HG02852 (cell line): ENCODE data around the gene SEC63.
"Not testable (repeated sequence)": the region's sequence is repeated elsewhere in the genome, so short reads cannot be mapped to it uniquely, and the experiment has no call there.

ENCODE experiments used
- ATAC-seq: cut with Tn5 transposase; IDR thresholded peaks from one replicate; pipeline ENCODE4 v1.9.1; 2021; ENCODE audit warnings: mild to moderate bottlenecking, moderate library complexity; ENCODE audit not compliant: unreplicated experiment

The SEC63 gene, protein sequence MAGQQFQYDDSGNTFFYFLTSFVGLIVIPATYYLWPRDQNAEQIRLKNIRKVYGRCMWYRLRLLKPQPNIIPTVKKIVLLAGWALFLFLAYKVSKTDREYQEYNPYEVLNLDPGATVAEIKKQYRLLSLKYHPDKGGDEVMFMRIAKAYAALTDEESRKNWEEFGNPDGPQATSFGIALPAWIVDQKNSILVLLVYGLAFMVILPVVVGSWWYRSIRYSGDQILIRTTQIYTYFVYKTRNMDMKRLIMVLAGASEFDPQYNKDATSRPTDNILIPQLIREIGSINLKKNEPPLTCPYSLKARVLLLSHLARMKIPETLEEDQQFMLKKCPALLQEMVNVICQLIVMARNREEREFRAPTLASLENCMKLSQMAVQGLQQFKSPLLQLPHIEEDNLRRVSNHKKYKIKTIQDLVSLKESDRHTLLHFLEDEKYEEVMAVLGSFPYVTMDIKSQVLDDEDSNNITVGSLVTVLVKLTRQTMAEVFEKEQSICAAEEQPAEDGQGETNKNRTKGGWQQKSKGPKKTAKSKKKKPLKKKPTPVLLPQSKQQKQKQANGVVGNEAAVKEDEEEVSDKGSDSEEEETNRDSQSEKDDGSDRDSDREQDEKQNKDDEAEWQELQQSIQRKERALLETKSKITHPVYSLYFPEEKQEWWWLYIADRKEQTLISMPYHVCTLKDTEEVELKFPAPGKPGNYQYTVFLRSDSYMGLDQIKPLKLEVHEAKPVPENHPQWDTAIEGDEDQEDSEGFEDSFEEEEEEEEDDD

DNA sequence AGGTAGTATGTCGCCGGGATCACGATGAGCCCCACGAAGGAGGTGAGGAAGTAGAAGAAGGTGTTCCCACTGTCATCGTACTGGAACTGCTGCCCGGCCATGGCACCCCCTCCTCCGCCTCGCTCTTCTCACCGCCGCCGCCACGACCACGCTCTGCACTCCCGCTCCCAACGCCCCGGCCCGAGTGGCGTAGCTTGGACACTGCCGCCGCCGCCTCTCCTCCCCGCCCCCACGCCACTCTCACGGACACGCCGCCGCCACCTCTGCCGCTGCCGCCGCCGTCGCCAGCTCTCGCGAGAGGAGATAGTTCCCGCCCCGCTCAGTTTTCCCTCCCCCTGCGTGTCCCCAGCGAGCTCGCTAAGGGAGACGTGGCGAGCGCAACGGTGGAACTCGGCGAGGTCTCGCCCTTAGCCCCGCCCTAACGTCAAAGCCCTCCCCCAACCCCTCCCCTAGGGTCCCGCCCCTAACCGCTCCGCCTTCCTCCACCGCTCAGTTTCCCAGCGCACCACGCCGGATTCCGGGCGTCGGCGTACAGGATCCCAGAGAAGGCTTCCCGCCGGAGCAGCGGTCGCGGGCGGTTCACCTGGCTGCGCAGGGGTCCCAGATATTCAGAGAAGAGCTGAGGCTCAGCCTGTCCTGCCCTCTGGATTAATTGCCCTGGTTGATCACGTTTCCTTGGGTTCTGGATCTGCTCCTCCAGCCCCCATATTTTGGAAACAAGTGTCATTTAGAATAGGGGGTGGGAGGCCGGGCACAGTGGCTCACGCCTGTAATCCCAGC lies at the start of gene SEC63:
SEC63 (minus strand) TSS at position 300 of the 780 bp plus-strand sequence; CDS start at position 101, 199 bp downstream.
- ATAC-seq: peak; percentile 91

DNA sequence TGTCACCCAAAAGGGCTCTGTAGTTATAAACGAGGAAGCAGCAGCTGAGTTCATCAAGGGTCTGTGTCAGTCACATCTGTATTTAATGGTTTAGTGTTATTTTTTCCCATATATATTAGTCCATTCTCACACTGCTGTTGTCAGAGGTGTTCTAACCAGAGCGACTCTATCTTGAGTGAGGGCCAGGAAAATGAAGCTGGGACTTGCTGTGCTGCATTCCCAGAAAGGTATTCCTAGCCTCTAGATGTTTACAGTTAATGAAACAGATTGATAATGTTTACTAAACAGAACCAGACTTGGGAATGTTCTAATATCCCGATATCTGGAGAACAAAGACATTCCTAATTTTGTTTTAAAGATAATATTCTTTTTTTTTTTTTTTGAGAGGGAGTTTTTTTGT lies 48.0 kb upstream of the SEC63 start:
- ATAC-seq: no peak

DNA sequence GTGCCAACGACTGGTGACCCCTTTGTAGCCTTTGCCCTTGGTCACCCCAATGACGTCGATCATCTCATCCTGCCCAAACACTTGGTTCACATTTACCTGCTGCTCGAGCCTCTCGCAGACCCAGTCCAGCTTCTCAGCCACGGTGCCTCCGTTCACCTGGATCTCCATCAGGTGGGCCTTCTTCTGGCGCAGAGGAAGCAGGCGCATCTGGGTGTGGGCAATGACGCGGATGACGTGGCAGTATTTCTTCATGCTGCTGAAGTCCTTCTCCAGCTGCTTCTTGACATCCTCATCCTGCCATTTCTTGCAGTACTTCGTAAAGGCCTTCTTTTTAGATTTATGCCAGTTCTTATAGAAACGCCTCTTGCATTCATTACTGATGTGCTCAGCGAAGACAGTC lies 46.9 kb upstream of the SEC63 start:
- no peak for ATAC-seq

DNA sequence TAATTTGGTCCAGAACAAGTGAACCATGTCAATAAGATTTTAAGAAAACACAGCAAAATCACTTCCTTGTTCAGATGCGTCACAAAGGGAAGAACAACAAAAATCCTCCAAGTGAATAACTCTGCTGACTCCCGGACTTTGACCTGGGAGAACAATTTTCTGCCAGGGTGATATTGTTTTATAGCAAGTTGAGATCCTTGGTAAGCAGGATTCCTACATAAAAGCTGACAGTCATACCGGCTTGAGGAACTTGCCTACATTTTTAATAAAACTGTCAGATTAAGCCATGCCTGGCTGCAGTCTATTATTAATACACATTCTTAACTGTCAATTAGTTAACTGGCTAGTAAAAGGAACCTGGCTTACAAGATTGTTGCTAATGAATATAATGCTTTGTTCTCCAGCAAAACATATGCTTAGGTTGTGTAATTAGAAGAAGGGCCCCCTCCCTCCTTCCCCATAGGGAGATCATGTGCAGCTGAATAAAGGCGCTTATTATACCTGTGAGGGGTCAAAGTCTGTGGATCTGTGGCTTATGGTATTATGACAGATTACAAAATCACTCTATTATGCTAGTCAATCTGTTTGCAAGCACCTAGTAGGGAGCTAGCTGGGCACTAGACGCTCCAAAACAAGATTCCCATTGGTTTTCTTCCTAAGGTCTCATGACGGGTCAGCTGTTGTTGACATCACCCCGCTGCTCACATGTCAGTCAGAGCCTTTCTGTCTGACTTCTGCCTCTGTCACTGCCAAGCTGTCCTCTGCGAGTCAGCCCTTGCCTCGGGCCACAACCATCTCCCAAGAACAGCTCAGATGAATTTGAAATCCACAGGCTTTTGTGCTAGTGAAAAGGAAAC lies 44.6 kb upstream of the SEC63 start:
- ATAC-seq: no peak

DNA sequence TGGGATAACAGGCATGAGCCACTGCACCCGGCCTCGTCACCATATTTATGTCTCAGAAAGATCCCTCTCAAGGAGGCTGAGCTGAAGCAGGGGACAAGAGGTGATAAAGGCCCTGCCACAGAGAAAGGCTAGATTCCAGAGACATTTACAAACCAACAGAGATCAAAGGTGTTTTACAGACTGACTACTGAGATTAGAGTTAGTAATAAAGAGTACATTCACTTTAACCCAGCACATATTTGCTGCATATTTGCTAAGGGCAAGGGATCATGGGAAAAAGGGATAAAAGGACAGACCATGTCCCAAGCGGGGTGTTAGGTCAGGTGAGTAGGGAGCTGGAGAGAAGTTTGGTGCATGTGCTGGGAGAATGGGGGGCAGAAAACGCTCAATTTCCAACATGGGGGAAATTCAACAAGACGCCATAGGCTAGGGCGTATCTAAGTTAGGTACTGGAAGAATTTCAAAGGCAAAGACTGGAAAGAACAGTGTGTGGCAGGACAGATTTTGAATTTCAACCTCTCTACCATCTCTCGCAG lies 43.8 kb upstream of the SEC63 start:
- ATAC-seq: no peak

DNA sequence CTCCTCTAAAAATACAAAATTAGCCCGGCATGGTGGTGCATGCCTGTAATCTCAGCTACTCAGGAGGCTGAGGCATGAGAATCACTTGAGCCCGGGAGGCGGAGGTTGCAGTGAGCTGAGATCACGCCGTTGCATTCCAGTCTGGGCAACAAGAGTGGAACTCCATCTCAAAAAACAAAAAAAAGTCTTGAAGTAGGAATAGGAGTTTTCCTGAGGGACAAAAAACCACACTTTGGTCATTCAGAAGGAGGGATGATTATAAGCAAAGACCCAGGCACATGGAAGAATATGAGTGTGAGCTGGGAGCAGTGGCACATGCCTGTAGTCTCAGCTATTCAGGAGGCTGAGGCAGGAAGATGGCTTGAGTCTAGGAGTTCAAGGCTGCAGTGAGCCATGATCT lies 42.3 kb upstream of the SEC63 start:
- ATAC-seq: not testable (repeated sequence)

DNA sequence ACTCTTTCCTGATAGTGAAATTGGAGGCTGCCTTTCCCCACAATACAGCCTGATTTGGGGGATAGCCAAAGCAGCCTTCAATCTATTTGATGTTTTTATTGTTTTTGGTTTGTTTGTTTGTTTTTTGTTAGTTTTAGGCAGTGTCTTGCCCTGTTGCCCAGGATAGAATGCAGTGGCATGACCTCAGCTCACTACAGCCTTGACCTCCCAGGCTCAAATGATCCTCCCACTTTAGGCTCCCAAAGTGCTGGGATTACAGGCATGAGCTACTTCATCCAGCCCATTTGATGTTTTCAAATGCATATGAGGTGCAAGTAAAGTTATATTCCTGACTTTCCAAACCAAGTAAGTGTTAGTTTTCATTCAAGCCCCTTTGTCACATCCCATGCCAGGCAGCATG lies 41.3 kb upstream of the SEC63 start:
- no peak for ATAC-seq

DNA sequence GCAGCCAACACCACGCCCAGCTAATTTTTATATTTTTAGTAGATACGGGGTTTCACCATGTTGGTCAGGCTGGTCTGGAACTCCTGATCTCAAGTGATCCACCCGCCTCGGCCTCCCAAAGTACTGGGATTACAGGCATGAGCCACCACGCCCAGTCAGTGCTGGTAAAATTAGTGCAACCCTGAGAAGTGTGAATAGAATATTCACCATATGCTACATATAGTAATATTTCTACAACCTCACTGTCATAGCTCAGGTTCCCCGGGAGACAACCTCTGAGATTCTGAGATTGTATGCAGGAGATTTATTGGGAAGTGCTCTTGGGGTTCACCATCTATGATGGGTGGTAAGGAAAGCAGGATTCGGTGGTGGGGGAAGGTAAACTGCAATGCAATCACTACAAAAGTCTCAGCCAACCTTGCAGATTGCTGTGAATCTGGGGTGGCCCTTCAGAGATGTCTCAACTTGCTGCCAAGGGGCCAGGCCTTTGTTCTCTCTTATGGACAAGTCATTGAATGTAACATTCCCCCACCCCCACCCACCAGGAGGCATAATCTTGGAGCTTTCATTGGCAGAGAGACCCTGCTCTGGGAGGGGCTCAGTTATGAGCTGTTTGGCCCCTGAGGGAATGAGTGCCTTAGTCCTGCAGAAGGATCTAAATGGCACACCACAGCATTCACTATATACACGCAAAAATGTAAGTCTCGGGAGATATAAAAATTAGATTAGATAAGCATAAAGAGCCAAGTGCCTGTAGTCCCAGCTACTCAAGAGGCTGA lies 34.0 kb upstream of the SEC63 start:
- no peak for ATAC-seq

DNA sequence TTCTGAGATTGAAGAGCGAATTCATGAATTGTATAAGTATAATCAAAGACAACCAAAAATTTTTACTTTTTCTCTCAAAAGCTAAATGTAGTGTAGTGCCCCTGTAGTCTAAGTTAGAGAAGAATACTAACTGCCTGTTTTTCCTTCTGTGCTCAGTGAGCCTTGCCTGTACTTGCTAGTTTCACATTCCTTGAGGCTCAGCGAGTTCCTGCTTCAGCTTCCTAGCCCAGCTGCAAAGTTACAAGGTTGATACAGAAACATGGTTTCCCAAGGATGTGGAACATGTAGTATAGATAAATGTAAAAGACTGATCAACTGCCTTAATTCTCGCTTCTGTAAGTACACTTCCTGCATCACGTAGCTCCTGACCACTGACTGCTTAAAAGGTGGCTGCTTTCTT lies 33.1 kb upstream of the SEC63 start:
- no peak for ATAC-seq

DNA sequence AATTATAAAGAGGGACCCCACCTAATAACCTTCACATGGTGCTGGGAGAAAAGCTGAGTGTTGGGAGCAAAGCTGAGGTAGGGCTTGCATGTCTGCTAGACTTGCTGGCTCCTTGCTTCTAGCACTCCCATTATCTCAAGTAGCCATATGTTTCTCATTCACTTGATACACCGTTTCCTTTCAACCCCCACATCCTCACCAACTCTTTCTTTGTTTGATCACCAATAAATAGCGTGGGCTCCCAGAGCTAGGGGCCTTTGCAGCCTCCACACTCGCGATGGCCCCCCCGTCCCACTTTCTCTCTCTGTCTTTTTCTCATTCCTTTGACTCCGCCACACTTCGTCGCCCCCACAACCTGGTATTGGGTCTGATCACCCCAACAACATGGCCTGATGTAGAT lies 32.6 kb upstream of the SEC63 start:
- not testable (repeated sequence) for ATAC-seq

DNA sequence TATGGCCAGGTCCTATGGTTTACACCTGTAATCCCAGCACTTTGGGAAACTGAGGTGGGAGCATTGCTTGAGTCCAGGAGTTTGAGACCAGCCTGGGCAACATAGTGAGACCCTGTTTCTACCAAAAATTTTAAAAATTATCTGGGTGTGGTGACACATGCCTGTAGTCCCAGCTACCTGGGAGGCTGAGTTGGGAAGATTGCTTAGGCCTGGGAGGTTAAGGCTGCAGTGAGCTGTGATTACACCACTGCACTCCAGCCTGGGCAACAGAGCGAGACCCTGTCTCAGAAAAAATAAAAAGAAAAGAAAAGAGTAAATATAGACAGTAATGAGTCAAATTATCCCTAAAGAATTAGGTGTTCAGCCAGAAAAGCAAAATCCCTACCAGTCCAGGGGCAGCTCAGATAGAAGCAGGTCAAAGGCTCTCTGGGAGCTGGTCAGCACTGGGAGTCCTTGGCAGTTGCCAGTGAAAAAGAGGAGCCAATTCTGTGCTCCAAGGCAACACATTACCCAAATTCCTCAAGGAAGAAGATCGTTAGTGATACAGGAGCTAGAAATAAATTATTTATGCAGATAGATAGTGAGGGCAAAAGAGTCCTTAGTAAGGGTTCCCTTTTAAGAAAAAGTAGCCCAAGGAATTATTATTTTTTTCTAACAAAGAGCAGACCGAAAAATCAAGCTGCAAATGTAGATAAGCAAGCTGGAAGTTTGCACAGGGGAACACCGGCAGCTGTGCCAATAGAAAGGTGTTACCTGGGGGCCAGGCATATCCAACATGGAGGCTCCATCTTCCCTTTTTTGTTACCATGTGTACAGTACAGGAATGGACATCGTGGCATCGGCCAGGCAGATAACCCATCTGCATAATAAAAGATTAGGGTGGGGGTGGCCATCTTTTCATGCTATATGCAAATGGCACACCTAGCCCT lies 31.4 kb upstream of the SEC63 start:
- ATAC-seq: no peak

DNA sequence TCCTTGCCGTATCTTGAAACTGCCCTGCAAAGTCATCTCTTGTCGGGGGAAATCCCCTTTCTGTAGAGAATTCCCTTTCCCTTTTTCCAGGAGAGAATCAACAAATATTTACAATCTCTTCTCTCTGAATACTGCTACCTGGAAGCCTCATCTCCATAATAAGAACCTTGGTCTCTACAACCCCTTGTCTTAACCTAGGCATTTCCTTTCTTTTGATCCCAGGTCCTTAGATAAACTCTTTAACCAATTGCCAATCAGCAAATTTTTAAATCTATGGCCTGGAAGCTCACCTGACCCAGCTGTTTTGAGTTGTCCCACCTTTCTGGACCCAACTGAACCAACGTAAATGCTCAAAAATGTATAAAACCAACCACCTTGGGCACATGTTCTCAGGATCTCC lies 30.6 kb upstream of the SEC63 start:
- no peak for ATAC-seq

DNA sequence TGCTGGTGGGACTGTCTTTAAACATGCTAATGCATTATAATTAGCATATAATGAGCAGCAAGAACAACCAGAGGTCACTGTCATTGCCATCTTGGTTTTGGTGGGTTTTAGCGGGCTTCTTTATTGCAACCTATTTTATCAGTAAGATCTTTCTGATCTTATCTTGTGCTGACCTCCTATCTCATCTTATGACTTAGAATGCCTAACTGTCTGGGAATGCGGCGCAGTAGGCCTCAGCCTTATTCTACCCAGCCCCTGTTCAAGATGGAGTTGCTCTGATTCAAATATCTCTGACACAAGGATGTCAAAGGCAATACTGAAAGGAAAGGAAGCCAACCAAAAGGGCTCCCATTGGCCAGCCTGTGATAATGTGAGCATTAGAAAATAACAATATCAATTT lies 29.8 kb upstream of the SEC63 start:
- ATAC-seq: no peak

DNA sequence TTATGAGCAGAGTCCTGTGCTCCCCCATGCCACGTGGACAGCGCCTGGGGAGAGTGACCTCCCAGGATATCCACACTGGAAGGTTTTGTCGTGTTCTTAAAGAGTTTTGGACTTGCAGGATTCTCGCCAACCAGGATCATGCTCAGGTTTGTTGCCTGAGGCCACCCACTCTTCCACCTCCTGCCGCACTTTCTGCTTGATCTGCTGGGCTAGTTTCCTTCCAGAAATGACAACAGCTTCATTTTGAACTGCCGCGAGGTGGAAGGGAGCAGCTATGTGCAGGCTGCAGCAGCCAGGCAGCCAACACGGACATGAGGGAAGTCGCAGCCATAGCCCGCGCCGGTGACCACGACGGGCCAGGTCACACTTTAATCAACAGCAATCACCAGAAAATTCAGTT lies 27.7 kb upstream of the SEC63 start:
- no peak for ATAC-seq

DNA sequence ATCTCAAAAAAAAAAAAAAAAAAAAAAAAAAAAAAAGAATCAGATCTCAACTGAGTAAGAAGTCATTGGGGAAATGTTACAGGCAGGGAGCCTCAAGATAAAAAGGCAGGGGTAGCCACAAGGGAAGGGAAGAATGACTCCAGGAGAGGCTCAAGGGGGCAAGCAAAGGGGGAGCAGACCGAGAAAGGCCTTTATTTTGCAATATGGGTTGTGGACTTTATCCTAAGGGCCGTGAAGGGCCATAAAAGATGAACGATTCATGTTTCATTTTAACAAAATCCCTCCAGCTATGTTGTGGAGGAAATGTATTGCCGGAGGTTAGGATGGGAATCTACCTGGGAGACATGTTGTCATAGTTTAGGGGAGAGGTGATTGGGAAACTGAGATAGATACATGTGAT lies 25.8 kb upstream of the SEC63 start:
- no peak for ATAC-seq

DNA sequence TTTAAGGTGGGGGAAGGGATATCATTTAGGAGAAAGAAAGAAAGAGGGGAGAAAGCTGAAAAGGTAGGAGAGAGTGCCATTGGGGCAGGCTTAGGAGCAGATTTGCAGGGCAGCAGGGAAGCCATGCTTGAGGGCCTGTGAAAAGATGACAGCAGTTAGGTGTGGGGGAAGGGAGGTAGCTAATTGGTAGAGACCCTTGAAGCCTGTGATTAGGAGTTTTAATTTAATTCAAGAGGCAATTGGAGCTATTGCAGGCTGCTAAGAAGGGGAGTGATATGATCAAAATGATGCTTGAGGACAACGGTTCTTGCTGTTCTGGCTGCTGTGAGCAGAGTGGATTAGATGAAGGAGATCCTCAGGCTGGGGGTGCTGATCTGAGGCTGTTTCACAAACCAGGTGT lies 24.5 kb upstream of the SEC63 start:
- ATAC-seq: no peak

DNA sequence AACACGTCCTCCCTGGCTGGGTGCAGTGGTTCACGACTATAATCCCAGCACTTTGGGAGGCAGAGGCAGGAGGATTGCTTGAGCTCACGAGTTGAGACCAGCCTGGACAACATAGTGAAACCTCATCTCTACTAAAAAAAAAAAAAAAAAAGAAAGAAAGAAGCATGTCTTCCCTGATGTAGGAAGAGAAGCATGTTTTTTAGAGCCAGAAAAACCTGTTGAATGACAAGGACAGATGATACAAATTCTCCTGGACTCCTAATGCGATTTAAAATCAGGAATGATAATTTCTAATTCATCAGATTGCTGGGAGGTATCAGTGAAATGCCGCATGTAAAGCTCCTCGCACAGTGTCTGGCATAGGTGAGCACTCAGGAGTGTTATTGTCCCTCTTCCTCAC lies 23.7 kb upstream of the SEC63 start:
- ATAC-seq: no peak

DNA sequence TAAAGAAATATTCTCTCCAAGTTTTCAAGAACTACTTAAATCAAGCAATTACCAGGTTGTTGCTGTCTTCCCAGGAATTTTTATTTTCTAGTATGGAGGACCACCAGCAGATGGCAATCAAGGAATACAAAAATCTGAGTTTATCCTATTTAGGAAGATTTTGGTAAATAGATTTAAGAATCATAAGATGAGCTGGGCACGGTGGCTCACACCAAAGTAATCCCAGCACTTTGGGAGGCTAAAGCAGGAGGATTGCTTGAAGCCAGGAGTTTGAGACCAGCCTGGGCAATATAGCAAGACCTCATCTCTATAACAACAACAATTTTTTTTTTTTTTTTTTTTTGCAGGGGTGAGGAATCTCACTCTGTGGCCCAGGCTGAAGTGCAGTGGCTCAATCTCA lies 19.3 kb upstream of the SEC63 start:
- no peak for ATAC-seq
